Measurements from ENCODE around the gene TCEA3. TPM values are rescaled to one million over a fixed set of nuclear protein-coding genes. Genes with fewer than 3 reads are reported as not detected.
A peak's percentile ranks its signal among the peaks of the same experiment; 100 is the strongest.

Gene TCEA3
- total RNA-seq, 4 donors from 2014 or later: 128 to 242 (median 179) TPM

DNA sequence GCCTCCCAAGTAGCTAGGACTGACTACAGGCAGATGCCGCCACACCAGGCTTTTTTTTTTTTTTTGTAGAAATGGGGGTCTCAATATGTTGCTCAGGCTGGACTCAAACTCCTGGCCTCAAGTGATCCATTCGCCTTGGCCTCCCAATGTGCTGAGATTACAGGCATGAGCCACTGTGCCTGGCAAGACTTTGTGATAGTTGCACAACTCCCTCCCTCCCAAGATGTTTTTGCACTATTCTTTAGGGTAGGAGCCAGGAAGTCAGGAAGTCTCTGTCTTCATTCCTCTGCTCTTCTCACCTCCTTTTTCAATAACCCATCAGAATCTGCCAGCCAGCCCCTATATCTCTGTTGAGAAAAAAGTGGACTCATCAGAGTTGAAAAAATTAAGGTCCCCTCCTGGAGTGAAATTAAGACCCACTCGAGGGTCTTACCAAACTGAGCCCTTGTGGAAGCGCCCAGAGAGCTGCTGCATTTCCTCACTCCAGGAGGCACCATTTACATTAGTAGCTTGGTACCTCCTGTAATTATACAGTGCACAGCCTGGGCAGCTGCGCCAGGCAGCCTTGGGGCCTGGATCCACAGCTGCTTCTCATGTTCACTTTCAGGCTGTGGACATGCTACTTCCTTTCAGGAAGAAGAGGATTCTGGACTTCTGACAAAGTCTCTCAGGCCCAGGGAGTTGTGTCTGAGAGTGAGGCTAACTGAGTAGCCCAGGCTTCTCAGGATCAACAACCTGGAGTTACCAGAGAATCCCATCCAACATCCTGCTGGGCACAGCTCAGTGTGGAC lies 24.0 kb downstream of the TCEA3 start:
- Histone ChIP-seq H3K36me3 (peaks cover 0 to 9% of the 10 kb centered on the region in 2 donors), H3K4me3 (no peak overlapping the region), H3K4me1 (peaks cover 36 to 61% of the 10 kb centered on the region in 2 donors), H3K27me3 (no peaks in the 10 kb centered on the region), H3K27ac (peak overlapping the region; percentile 79 to 85 (median 84)), H3K9me3 (no peaks in the 10 kb centered on the region)
- in situ Hi-C loops (cut with MboI; ENCODE audit: low sequenced_read_pairs in 4 of 4): loop anchor here in 2 of 4 donors (10.0 kb wide), 2 partner anchors 56 to 66 kb away; partner anchors contain the start of gene HNRNPR (in 1 of the 2)
- no peak for TF ChIP-seq CTCF (IDR thresholded peaks at IDR 0.05 in 4 of 5, conservative IDR thresholded peaks at IDR 0.05 in 1 of 5)
- TF ChIP-seq POLR2A (IDR thresholded peaks at IDR 0.05): no peak
- intact Hi-C loops (cut with DNase I; ENCODE audit: low total_unique reads): loop anchor here (5.0 kb wide), 1 partner anchor 73 kb away; no protein-coding TSS in a partner anchor
- DNase-seq (peak; percentile 25 to 61), ATAC-seq (peak; percentile 31 to 38)

DNA sequence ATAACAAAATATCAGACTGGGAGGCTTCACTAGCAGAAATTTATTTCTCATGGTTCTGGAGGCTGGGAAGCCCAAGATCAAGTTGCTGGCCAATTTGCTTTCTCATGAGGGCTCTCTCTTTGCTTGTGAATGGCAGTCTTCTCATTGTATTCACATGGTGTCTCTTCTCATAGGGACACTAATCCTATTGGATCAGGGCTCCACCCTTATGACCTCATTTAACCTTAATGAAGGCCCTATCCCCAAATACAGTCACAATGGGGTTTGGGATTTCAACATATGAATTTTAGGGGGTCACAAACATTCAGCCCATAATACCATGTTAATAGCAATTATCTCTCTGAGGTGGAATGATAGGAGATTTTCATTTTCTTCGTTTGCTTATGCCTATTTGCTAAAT lies 25.3 kb downstream of the TCEA3 start:
- TF ChIP-seq POLR2A (IDR thresholded peaks at IDR 0.05) (no peak), CTCF (IDR thresholded peaks at IDR 0.05 in 4 of 5, conservative IDR thresholded peaks at IDR 0.05 in 1 of 5) (no peak)
- in situ Hi-C loops (cut with MboI; ENCODE audit: low sequenced_read_pairs in 4 of 4): no loop called here
- Histone ChIP-seq H3K27ac (peak overlapping the region in 3 of 4 donors; percentile 83 to 85 (median 84)), H3K36me3 (peaks cover 0 to 9% of the 10 kb centered on the region in 2 donors), H3K4me3 (no peak overlapping the region), H3K27me3 (no peaks in the 10 kb centered on the region), H3K9me3 (no peaks in the 10 kb centered on the region), H3K4me1 (peaks cover 40 to 68% of the 10 kb centered on the region in 2 donors)
- ATAC-seq: no peak
- no peak for DNase-seq
- intact Hi-C loops (cut with DNase I; ENCODE audit: low total_unique reads): no loop called here

DNA sequence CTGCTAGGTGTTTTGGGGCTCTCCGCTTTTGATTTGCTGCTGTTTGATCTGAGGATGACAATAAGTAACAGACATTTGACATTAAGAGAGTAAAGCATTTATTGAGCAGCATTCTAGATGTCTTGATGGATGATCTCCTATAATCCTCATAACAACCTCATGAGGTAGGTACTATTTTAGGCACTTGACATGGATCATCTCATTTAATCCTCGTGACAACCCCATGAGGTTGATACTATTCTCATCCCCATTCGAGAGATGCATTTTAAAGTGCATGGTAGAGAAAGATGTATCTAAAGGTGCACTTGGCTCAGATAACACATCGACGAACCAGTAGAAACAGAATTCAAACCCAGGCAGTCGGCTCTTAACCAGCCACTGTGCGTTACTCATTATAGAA lies 26.6 kb downstream of the TCEA3 start:
- TF ChIP-seq POLR2A (IDR thresholded peaks at IDR 0.05): no peak
- no peak for TF ChIP-seq CTCF (IDR thresholded peaks at IDR 0.05 in 4 of 5, conservative IDR thresholded peaks at IDR 0.05 in 1 of 5)
- peak overlapping the region; percentile 44 to 73 (median 50) for H3K27ac ChIP-seq
- no peaks in the 10 kb centered on the region for H3K9me3 ChIP-seq
- intact Hi-C loops (cut with DNase I; ENCODE audit: low total_unique reads): no loop called here
- ATAC-seq (peak in 1 of 2 donors; percentile 20), DNase-seq (no peak)
- peaks cover 34 to 58% of the 10 kb centered on the region in 2 donors for H3K4me1 ChIP-seq
- peaks cover 0 to 9% of the 10 kb centered on the region in 2 donors for H3K36me3 ChIP-seq
- H3K4me3 ChIP-seq: no peak overlapping the region
- in situ Hi-C loops (cut with MboI; ENCODE audit: low sequenced_read_pairs in 4 of 4): no loop called here
- H3K27me3 ChIP-seq: no peaks in the 10 kb centered on the region

DNA sequence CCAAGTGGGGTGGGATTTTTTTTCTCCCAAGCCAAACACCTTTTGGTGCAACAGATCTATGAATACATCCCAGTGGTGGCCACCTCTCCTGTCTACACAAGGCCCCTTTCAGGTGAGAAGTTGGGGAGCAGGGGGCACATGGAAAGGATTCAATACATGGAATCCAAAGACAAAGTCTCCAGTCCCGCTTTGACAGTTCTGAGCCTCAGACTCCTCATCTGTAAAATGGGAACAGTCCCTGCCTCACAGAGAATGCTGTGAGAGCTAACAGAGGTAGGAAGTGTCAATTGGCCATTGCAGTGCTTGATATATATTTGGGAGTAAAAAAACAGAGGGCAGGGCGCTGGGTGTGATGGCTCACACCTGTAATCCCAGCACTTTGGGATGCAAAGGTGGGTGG lies 28.2 kb downstream of the TCEA3 start:
- H3K27ac ChIP-seq: no peak overlapping the region
- no peak for ATAC-seq
- in situ Hi-C loops (cut with MboI; ENCODE audit: low sequenced_read_pairs in 4 of 4) (no loop called here), intact Hi-C loops (cut with DNase I; ENCODE audit: low total_unique reads) (no loop called here)
- H3K27me3 ChIP-seq: no peaks in the 10 kb centered on the region
- H3K9me3 ChIP-seq: no peaks in the 10 kb centered on the region
- no peak for DNase-seq
- TF ChIP-seq POLR2A (IDR thresholded peaks at IDR 0.05): no peak
- peaks cover 0 to 9% of the 10 kb centered on the region in 2 donors for H3K36me3 ChIP-seq
- H3K4me3 ChIP-seq: no peak overlapping the region
- peaks cover 25 to 43% of the 10 kb centered on the region in 2 donors for H3K4me1 ChIP-seq

- TF ChIP-seq POLR2A (IDR thresholded peaks at IDR 0.05) (no peak), CTCF (IDR thresholded peaks at IDR 0.05 in 4 of 5, conservative IDR thresholded peaks at IDR 0.05 in 1 of 5) (no peak)
These were observed 28.7 kb downstream of the TCEA3 start for GRCh38 chr1:23395849-23396248.

More at GRCh38 chr1:23395849-23396248, 28.7 kb downstream of the TCEA3 start:
- H3K36me3 ChIP-seq: peaks cover 0 to 9% of the 10 kb centered on the region in 2 donors
- DNase-seq (no peak), ATAC-seq (no peak)
- no peak overlapping the region for H3K4me3 ChIP-seq
- no peaks in the 10 kb centered on the region for H3K27me3 ChIP-seq
- H3K4me1 ChIP-seq: peaks cover 20 to 38% of the 10 kb centered on the region in 2 donors
- intact Hi-C loops (cut with DNase I; ENCODE audit: low total_unique reads) (no loop called here), in situ Hi-C loops (cut with MboI; ENCODE audit: low sequenced_read_pairs in 4 of 4) (no loop called here)
- peak overlapping the region; percentile 46 to 70 (median 66) for H3K27ac ChIP-seq
- no peaks in the 10 kb centered on the region for H3K9me3 ChIP-seq

Measured in gastrocnemius medialis (tissue), 4 donors.